Measurements from ENCODE around the gene TSPAN16. TPM values are rescaled to one million over a fixed set of nuclear protein-coding genes. Genes with fewer than 3 reads are reported as not detected.
"Not testable (repeated sequence)": the region's sequence is repeated elsewhere in the genome, so short reads cannot be mapped to it uniquely, and the experiment has no call there.

TSPAN16 gene
- total and polyA plus RNA-seq, 3 donors from 2014 or later: 42.5 to 180 (median 137) TPM

GRCh38 chr19:11339254-11340098, 43.5 kb downstream of the TSPAN16 start, which contains the start of gene RAB3D:
Gene RAB3D, minus strand, starts transcription at chr19:11339657. Its CDS starts 2,258 bp downstream, at chr19:11337399.
- TF ChIP-seq CTCF (IDR thresholded peaks at IDR 0.05): no peak
- WGBS, 2 donors: 6 to 9% methylated on average over 32 to 53 of the region's 53 CpGs
- Histone ChIP-seq H3K27ac (peak within 1 kb of the TSS; percentile 52 to 76), H3K27me3 (no peaks in the 10 kb centered on the region), H3K36me3 (ENCODE audit: low read depth, missing control alignments) (no peaks in the 10 kb centered on the region), H3K4me1 (peaks cover 13% of the 10 kb centered on the region), H3K9me3 (no peaks in the 10 kb centered on the region), H3K4me3 (peak within 1 kb of the TSS; percentile 61 to 65)
- DNase-seq: peak; percentile 91
- intact Hi-C loops (cut with DNase I; ENCODE audit: low total_unique reads): no loop called here

DNA sequence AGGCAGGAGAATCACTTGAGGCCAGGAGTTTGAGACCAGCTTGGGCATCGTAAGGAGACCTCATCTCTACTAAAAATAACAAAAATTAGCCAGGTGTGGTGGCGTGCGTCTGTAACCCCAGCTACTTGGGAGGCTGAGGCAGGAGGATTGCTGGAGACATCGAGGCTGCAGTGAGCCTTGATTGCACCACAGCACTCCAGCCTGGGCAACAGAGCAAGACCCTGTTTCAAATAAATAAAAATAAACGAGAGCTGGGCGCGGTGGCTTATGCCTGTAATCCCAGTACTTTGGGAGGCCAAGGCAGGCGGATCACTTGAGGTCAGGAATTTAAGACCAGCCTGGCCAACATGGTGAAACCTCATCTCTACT, 44.1 kb downstream of the TSPAN16 start:
- H3K27ac ChIP-seq; H3K36me3 ChIP-seq (ENCODE audit: low read depth, missing control alignments); H3K9me3 ChIP-seq; intact Hi-C loops (cut with DNase I; ENCODE audit: low total_unique reads); DNase-seq; H3K27me3 ChIP-seq: not testable (repeated sequence)
- Histone ChIP-seq H3K4me3 (peak overlapping the region in 1 of 2 donors; percentile 65), H3K4me1 (peaks cover 17% of the 10 kb centered on the region)
- 68 to 82% methylated on average over 8 of the region's 8 CpGs for WGBS, 2 donors

DNA sequence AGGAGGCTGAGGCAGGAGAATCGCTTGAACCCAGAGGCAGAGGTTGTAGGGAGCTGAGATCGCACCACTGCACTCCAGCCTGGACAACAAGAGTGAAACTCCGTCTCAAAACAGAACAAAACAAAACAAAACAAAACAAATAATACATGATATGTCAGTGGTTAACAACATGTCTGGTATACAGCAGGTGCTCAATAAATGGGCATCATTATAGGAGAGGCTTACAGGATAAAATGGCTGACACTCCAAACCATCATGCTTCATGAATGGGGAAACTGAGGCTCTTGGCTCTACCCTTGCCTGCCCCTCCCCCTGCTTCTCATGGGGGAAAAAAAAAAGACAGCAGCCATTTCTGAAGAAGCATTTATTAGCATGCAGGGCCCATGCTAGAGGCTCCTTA, 46.5 kb downstream of the TSPAN16 start:
- TF ChIP-seq CTCF (IDR thresholded peaks at IDR 0.05) (no peak), POLR2A (IDR thresholded peaks at IDR 0.05) (no peak)
- intact Hi-C loops (cut with DNase I; ENCODE audit: low total_unique reads): no loop called here
- H3K27ac ChIP-seq: no peak overlapping the region
- peaks cover 23% of the 10 kb centered on the region for H3K4me1 ChIP-seq
- no peak for DNase-seq
- H3K9me3 ChIP-seq: no peaks in the 10 kb centered on the region
- WGBS, 2 donors: 93 to 98% methylated on average over 3 of the region's 3 CpGs
- no peaks in the 10 kb centered on the region for H3K27me3 ChIP-seq
- no peak overlapping the region for H3K4me3 ChIP-seq
- no peaks in the 10 kb centered on the region for H3K36me3 ChIP-seq (ENCODE audit: low read depth, missing control alignments)

- Histone ChIP-seq H3K27me3 (no peaks in the 10 kb centered on the region), H3K27ac (peak overlapping the region in 1 of 2 donors; percentile 57), H3K4me1 (peaks cover 9% of the 10 kb centered on the region), H3K9me3 (no peaks in the 10 kb centered on the region), H3K36me3 (ENCODE audit: low read depth, missing control alignments) (no peaks in the 10 kb centered on the region), H3K4me3 (peak overlapping the region; percentile 61 to 68)
- intact Hi-C loops (cut with DNase I; ENCODE audit: low total_unique reads): no loop called here
- TF ChIP-seq POLR2A (IDR thresholded peaks at IDR 0.05): no peak
- no peak for TF ChIP-seq CTCF (IDR thresholded peaks at IDR 0.05)
- 40 to 41% methylated on average over 13 to 15 of the region's 15 CpGs for WGBS, 2 donors
- DNase-seq: no peak
Measured at GRCh38 chr19:11345122-11345803, 49.3 kb downstream of the TSPAN16 start.

DNA sequence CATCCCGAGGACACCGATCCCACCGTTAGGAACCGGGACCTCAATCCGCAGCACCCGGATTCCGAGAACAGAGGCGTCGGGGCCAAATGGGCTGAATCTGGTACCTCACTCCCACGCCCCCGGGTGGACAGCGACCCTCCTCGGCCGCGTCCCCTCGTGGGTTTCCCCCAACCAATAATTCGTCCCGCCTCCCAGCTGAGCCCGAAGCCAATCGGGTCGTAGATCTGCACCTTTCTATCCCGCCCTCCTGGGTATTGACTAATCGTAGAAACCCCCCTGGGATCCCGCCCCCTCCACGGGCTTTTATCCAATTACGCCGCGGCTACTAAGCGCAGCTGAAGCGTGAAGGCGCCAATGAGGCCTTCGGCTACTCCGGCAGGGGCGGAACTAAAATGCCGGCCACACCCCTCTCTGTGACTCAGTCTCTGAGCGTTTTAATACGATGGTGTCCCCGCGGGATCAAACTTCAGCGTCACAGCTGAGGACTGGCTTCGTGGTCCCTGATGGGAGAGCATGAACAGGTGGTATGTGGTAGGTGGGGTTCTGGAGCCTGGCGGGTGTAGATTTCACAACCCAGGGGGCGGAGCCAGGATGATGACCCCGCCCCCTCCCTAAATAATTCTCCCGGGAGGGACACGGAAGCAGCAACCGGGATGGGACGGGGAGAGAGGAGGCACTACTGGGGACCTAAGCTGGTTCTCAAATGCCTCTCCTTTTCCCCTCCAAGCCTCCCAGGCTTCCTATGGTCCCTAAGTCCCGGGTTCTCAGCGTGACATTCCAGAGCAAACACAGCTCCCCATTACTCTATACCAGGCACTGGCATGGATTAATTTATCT, 50.4 kb downstream of the TSPAN16 start, which contains the start of the genes CCDC159 and TMEM205:
TSS of gene CCDC159 (plus strand) at position 416 of the 837 bp plus-strand sequence. CDS start at position 504, 88 bp downstream.
TSS of gene TMEM205 (minus strand) at position 165 of the 837 bp plus-strand sequence. CDS start 649 bp downstream, outside the sequence.
- H3K4me3 ChIP-seq: peak within 1 kb of the TSS; percentile 61 to 68
- H3K9me3 ChIP-seq: no peaks in the 10 kb centered on the region
- intact Hi-C loops (cut with DNase I; ENCODE audit: low total_unique reads): no loop called here
- no peak for TF ChIP-seq CTCF (IDR thresholded peaks at IDR 0.05)
- TF ChIP-seq POLR2A (IDR thresholded peaks at IDR 0.05): no peak
- DNase-seq: peak; percentile 99
- H3K36me3 ChIP-seq (ENCODE audit: low read depth, missing control alignments): no peaks in the 10 kb centered on the region
- H3K4me1 ChIP-seq: peaks cover 9% of the 10 kb centered on the region
- WGBS, 2 donors: 0% methylated on average over 26 to 34 of the region's 50 CpGs
- peak within 1 kb of the TSS; percentile 57 to 87 for H3K27ac ChIP-seq
- no peaks in the 10 kb centered on the region for H3K27me3 ChIP-seq

Data from testis (tissue), 3 donors.